Activated naive CD4-positive, alpha-beta T cell treated with anti-CD3 and anti-CD28 coated beads, Interleukin-2, amount 10 ng/mL, durations not matched to agents 7 days and 5 days (primary cell): Measurements from ENCODE around the gene CDH23.
A peak's percentile ranks its signal among the peaks of the same experiment; 100 is the strongest.

ENCODE experiments used
- CTCF ChIA-PET: fragments of 350-600 bp; sonication (Branson Sonifier 250); formaldehyde crosslinking; loops from one replicate; lab custom pipeline; 2021; ENCODE audit warnings: antibody characterized with exemption; lab: Charles Lee
- DNase-seq: peaks from one replicate; pipeline ENCODE4 v3.0.0-alpha.2; 2020
- H3K27ac Mint-ChIP-seq: one replicate; pipeline ENCODE4 v1.8.0; 2021; ENCODE audit warnings: mild to moderate bottlenecking, moderate library complexity, mixed read lengths
- H3K27me3 Mint-ChIP-seq: one replicate; pipeline ENCODE4 v1.8.0; 2021; ENCODE audit warnings: mild to moderate bottlenecking, mixed read lengths
- H3K36me3 Mint-ChIP-seq: one replicate; pipeline ENCODE4 v1.8.0; 2021; ENCODE audit warnings: mixed read lengths
- H3K4me1 Mint-ChIP-seq: one replicate; pipeline ENCODE4 v1.8.0; 2021; ENCODE audit warnings: mixed read lengths
- H3K4me3 Mint-ChIP-seq: one replicate; pipeline ENCODE4 v1.8.0; 2021; ENCODE audit warnings: mild to moderate bottlenecking, moderate library complexity, mixed read lengths
- H3K9me3 Mint-ChIP-seq: one replicate; pipeline ENCODE4 v1.8.0; 2021; ENCODE audit warnings: mixed read lengths

Gene CDH23

DNA sequence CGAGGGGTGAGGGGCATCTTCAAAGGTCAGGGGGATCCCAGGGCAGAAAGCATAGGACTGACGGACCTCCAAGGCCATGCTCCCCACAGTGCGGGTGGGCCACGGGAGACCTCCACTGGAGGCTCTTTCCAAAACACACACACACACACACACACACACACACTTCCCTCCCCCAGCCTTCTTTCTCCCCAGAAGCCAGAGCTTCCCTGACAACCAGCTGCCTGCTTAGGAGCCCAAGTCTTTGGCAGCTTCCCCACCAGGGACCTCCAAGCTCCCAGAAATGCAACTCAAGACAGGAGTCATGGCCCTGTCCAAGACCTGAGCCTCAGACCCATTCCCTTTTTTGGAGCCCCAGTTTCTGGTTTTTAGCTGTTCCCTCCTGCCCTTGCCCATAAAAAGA lies 323.6 kb downstream of the CDH23 start:
- CTCF ChIA-PET = interaction anchor here (1.0 to 4.5 kb wide), 3 partner anchors 12 to 54 kb away, joined by 3 to 22 read pairs (median 4); partner anchors contain the start of gene VSIR
- Mint-ChIP-seq H3K27ac (no peak overlapping the region), H3K36me3 (peaks cover 3% of the 10 kb centered on the region), H3K9me3 (no peaks in the 10 kb centered on the region), H3K4me1 (peaks cover 44% of the 10 kb centered on the region), H3K27me3 (peaks cover 11% of the 10 kb centered on the region), H3K4me3 (no peak overlapping the region)
- no peak for DNase-seq

DNA sequence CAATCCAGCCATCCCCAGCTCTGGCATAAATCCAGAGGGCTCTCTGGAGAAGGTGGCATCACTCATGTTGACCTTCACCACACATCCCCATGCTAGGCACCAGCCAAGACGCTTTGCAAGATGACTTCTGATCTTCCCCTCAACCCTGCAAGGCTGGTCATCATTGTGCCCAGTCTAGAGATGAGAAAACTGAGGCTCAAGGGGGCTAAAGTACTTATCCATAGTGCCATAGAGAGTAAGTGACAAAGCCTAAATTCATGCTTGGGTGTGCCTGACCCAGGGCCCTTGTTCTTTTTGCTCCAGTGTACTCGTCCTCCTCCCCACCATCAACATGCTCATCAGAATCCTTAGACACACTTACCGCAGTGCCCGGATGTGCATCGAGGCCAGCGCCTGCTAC lies 324.6 kb downstream of the CDH23 start:
- CTCF ChIA-PET = interaction anchor here (4.5 kb wide), 1 partner anchor 13 kb away, joined by 22 read pairs; no protein-coding TSS in a partner anchor
- Mint-ChIP-seq H3K36me3 (no peaks in the 10 kb centered on the region), H3K4me3 (no peak overlapping the region), H3K4me1 (peaks cover 44% of the 10 kb centered on the region), H3K27me3 (peaks cover 11% of the 10 kb centered on the region), H3K9me3 (no peaks in the 10 kb centered on the region), H3K27ac (no peak overlapping the region)
- no peak for DNase-seq

- peaks cover 51% of the 10 kb centered on the region for H3K4me1 Mint-ChIP-seq
- H3K27ac Mint-ChIP-seq = no peak overlapping the region
- H3K9me3 Mint-ChIP-seq = no peaks in the 10 kb centered on the region
- DNase-seq = no peak
- H3K27me3 Mint-ChIP-seq = peaks cover 11% of the 10 kb centered on the region
- H3K4me3 Mint-ChIP-seq = no peak overlapping the region
- CTCF ChIA-PET = interaction anchor here (2.3 to 7.5 kb wide), 3 partner anchors 14 to 50 kb away, joined by 7 to 74 read pairs (median 22); partner anchors contain the start of gene VSIR
- no peaks in the 10 kb centered on the region for H3K36me3 Mint-ChIP-seq
Measured at GRCh38 chr10:71722849-71723248, 326.1 kb downstream of the CDH23 start.

GRCh38 chr10:71723311-71723710 lies 326.6 kb downstream of the CDH23 start:
- Mint-ChIP-seq H3K4me3 (no peak overlapping the region), H3K27ac (no peak overlapping the region)

DNA sequence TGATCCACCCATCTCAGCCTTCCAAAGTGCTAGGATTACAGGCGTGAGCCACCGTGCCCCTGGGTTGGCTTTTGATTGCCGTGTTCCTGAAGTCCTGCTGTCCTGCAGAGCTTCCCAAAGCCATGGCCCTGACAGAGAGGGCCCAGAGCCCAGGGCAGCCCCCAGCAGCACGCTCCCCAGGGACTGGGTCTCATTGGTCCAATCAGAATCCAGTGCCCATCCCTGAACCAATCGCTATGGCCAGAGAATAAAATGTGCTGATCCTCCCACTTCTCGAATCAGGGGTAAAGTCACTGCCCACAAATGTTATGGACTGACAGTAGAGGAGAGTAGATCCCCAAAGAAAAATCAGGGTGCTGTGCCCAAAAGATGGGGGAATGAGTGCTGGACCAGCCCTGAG lies 327.8 kb downstream of the CDH23 start:
- Mint-ChIP-seq H3K4me3 (no peak overlapping the region), H3K4me1 (peaks cover 68% of the 10 kb centered on the region), H3K27ac (peak overlapping the region; percentile 52), H3K9me3 (no peaks in the 10 kb centered on the region), H3K27me3 (peaks cover 11% of the 10 kb centered on the region), H3K36me3 (no peaks in the 10 kb centered on the region)
- no peak for DNase-seq
- CTCF ChIA-PET = interaction anchor here (1.1 to 7.5 kb wide), 8 partner anchors 10 to 49 kb away, joined by 4 to 74 read pairs (median 16); partner anchors contain the start of gene VSIR

More at GRCh38 chr10:71723311-71723710, 326.6 kb downstream of the CDH23 start:
- H3K9me3 Mint-ChIP-seq = no peaks in the 10 kb centered on the region
- peaks cover 11% of the 10 kb centered on the region for H3K27me3 Mint-ChIP-seq
- peaks cover 56% of the 10 kb centered on the region for H3K4me1 Mint-ChIP-seq
- H3K36me3 Mint-ChIP-seq = no peaks in the 10 kb centered on the region
- CTCF ChIA-PET = interaction anchor here (1.5 to 7.5 kb wide), 4 partner anchors 15 to 50 kb away, joined by 7 to 74 read pairs (median 14); partner anchors contain the start of gene VSIR
- no peak for DNase-seq

DNA sequence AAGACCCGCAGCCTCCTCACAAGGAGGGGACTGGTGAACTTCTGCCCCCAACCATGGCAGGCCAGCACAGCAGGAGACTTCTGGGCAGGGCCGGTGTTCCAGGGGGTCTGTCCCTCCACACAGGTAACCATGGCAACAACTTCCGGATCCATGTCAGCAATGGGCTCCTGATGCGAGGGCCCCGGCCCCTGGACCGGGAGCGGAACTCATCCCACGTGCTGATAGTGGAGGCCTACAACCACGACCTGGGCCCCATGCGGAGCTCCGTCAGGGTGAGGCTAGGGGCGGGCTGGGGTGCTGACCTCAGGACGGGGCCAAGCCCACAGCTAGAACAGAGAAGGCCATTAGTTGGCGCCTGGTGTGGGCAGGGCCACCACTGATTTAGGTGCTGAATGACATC lies 328.5 kb downstream of the CDH23 start:
- Mint-ChIP-seq H3K36me3 (no peaks in the 10 kb centered on the region), H3K27ac (peak overlapping the region; percentile 99), H3K4me1 (peaks cover 73% of the 10 kb centered on the region), H3K9me3 (no peaks in the 10 kb centered on the region), H3K4me3 (no peak overlapping the region), H3K27me3 (peaks cover 11% of the 10 kb centered on the region)
- CTCF ChIA-PET = interaction anchor here (0.9 to 7.5 kb wide), 13 partner anchors 9 to 86 kb away, joined by 3 to 74 read pairs (median 9); partner anchors contain the start of gene VSIR
- no peak for DNase-seq

- Mint-ChIP-seq H3K4me1 (peaks cover 77% of the 10 kb centered on the region), H3K27ac (peak overlapping the region; percentile 99), H3K27me3 (peaks cover 9% of the 10 kb centered on the region), H3K36me3 (no peaks in the 10 kb centered on the region), H3K4me3 (peak overlapping the region; percentile 36), H3K9me3 (no peaks in the 10 kb centered on the region)
- peak; percentile 70 for DNase-seq
- CTCF ChIA-PET = interaction anchor here (1.0 to 7.5 kb wide), 14 partner anchors 10 to 86 kb away, joined by 3 to 74 read pairs (median 8); partner anchors contain the start of gene VSIR
Measured at GRCh38 chr10:71725998-71726579, 329.4 kb downstream of the CDH23 start.

GRCh38 chr10:71726580-71727104 lies 329.9 kb downstream of the CDH23 start:
- Mint-ChIP-seq H3K36me3 (no peaks in the 10 kb centered on the region), H3K27ac (peak overlapping the region; percentile 99), H3K4me1 (peaks cover 83% of the 10 kb centered on the region), H3K9me3 (no peaks in the 10 kb centered on the region), H3K4me3 (peak overlapping the region; percentile 36), H3K27me3 (peaks cover 3% of the 10 kb centered on the region)
- CTCF ChIA-PET = interaction anchor here (1.1 to 7.5 kb wide), 12 partner anchors 13 to 85 kb away, joined by 3 to 74 read pairs (median 10); partner anchors contain the start of gene VSIR
- DNase-seq = peak; percentile 64

GRCh38 chr10:71727105-71727737 lies 330.5 kb downstream of the CDH23 start:
- CTCF ChIA-PET = interaction anchor here (1.0 to 7.5 kb wide), 12 partner anchors 12 to 342 kb away, joined by 3 to 74 read pairs (median 8); partner anchors contain the start of gene VSIR
- H3K9me3 Mint-ChIP-seq = no peaks in the 10 kb centered on the region
- H3K27ac Mint-ChIP-seq = peak overlapping the region; percentile 99
- no peaks in the 10 kb centered on the region for H3K36me3 Mint-ChIP-seq
- peak overlapping the region; percentile 36 for H3K4me3 Mint-ChIP-seq
- peaks cover 87% of the 10 kb centered on the region for H3K4me1 Mint-ChIP-seq
- peak; percentile 64 for DNase-seq
- H3K27me3 Mint-ChIP-seq = no peaks in the 10 kb centered on the region

GRCh38 chr10:71727738-71728737 lies 331.3 kb downstream of the CDH23 start:
- H3K9me3 Mint-ChIP-seq = no peaks in the 10 kb centered on the region
- H3K4me1 Mint-ChIP-seq = peaks cover 89% of the 10 kb centered on the region
- peak overlapping the region; percentile 36 for H3K4me3 Mint-ChIP-seq
- peaks cover 2% of the 10 kb centered on the region for H3K36me3 Mint-ChIP-seq
- peak overlapping the region; percentile 99 for H3K27ac Mint-ChIP-seq
- CTCF ChIA-PET = interaction anchor here (1.0 to 7.5 kb wide), 8 partner anchors 11 to 343 kb away, joined by 3 to 74 read pairs (median 5); partner anchors contain the start of gene VSIR
- no peaks in the 10 kb centered on the region for H3K27me3 Mint-ChIP-seq
- DNase-seq = peak; percentile 78

DNA sequence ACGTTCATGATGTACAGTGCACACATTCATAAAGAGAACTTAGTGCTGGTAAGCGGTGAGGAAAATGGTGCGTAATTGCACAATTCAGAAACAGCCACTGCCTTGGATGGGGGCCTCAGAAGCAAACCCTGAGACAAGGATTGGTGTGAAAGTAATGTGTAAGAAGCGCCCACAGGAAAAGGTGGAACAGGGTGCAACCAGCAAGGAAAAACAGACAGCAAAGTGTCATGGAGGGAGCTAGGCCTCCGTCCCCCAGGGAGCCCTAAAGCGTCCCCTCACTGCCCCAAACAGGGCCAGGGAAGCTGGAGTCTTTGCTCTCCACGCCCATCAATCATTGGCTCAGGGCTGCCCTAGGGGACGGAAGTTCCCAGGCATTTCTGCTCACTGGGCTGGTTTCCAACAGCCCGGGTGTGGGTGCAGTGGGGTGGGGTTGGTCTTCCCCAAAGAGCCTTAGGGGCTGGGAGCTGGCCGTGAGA lies 332.5 kb downstream of the CDH23 start:
- CTCF ChIA-PET = interaction anchor here (0.8 to 7.5 kb wide), 5 partner anchors 10 to 82 kb away, joined by 3 to 74 read pairs (median 3); partner anchors contain the start of gene VSIR
- Mint-ChIP-seq H3K27me3 (no peaks in the 10 kb centered on the region), H3K4me1 (peaks cover 91% of the 10 kb centered on the region), H3K36me3 (peaks cover 5% of the 10 kb centered on the region), H3K4me3 (no peak overlapping the region), H3K9me3 (no peaks in the 10 kb centered on the region), H3K27ac (peak overlapping the region; percentile 99)
- no peak for DNase-seq

GRCh38 chr10:71731791-71732190 lies 335.1 kb downstream of the CDH23 start:
- Mint-ChIP-seq H3K4me1 (peaks cover 91% of the 10 kb centered on the region), H3K27ac (no peak overlapping the region), H3K27me3 (no peaks in the 10 kb centered on the region), H3K4me3 (no peak overlapping the region), H3K36me3 (peaks cover 5% of the 10 kb centered on the region), H3K9me3 (no peaks in the 10 kb centered on the region)
- no peak for DNase-seq
- CTCF ChIA-PET = interaction anchor here (1.0 to 1.6 kb wide), 3 partner anchors 9 to 42 kb away, joined by 3 to 6 read pairs (median 4); partner anchors contain the start of gene VSIR

DNA sequence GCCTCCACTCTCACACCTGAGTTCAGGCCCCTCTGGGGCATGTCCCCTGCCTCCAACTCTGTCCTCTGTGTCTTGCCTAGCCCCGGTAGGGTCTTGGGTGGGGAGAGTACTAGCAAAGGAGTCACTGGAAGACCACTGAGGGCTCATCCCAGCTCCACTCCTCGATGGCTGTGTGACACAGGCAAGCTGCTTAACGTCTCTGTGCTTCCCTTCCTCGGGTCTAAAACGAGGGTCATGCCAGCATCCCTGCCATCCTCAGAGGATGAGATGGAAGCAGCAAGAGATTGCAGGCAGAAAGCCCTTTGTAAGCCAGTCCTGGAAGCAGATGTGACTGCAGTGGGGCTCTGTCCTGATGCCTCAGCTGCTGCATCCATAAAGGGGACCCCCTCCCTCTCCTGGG lies 338.1 kb downstream of the CDH23 start:
- CTCF ChIA-PET = interaction anchor here (0.7 to 1.8 kb wide), 5 partner anchors 12 to 37 kb away, joined by 3 to 4 read pairs (median 4); no protein-coding TSS in a partner anchor
- no peak for DNase-seq
- peaks cover 10% of the 10 kb centered on the region for H3K36me3 Mint-ChIP-seq
- H3K27me3 Mint-ChIP-seq = no peaks in the 10 kb centered on the region
- peaks cover 92% of the 10 kb centered on the region for H3K4me1 Mint-ChIP-seq
- H3K9me3 Mint-ChIP-seq = no peaks in the 10 kb centered on the region
- H3K27ac Mint-ChIP-seq = peak overlapping the region; percentile 93
- H3K4me3 Mint-ChIP-seq = no peak overlapping the region
